Femur (tissue), 1 donor: ENCODE results near the gene WDR49.
"Not testable (repeated sequence)": the region's sequence is repeated elsewhere in the genome, so short reads cannot be mapped to it uniquely, and the experiment has no call there.

ENCODE experiments used
- DNase-seq: peaks from one replicate; pipeline ENCODE4 v3.0.0-alpha.2; 2017

The WDR49 gene

GRCh38 chr3:167653760-167654159 lies at the start of gene WDR49:
WDR49 (minus strand) TSS chr3:167653942; CDS start chr3:167653425, 517 bp downstream.
- no peak for DNase-seq

- DNase-seq, result no peak
These were observed 47.2 kb upstream of the WDR49 start for GRCh38 chr3:167700926-167701325.

GRCh38 chr3:167700046-167700445 lies 46.3 kb upstream of the WDR49 start:
- no peak for DNase-seq

GRCh38 chr3:167694121-167694520 lies 40.4 kb upstream of the WDR49 start:
- no peak for DNase-seq

GRCh38 chr3:167691366-167691765 lies 37.6 kb upstream of the WDR49 start:
- DNase-seq, result no peak

GRCh38 chr3:167684388-167684993 lies 30.7 kb upstream of the WDR49 start:
- peak; percentile 23 for DNase-seq

GRCh38 chr3:167679526-167679925 lies 25.8 kb upstream of the WDR49 start:
- no peak for DNase-seq

GRCh38 chr3:167675848-167676247 lies 22.1 kb upstream of the WDR49 start:
- DNase-seq, result no peak

- DNase-seq, result no peak
These were observed 19.5 kb upstream of the WDR49 start for GRCh38 chr3:167673221-167673620.

GRCh38 chr3:167671878-167672427 lies 18.2 kb upstream of the WDR49 start:
- DNase-seq, result no peak

GRCh38 chr3:167669699-167670098 lies 16.0 kb upstream of the WDR49 start:
- no peak for DNase-seq

GRCh38 chr3:167668651-167669050 lies 14.9 kb upstream of the WDR49 start:
- no peak for DNase-seq

GRCh38 chr3:167666563-167666962 lies 12.8 kb upstream of the WDR49 start:
- no peak for DNase-seq

GRCh38 chr3:167662919-167663400 lies 9.2 kb upstream of the WDR49 start:
- no peak for DNase-seq

GRCh38 chr3:167657684-167658225 lies 4.0 kb upstream of the WDR49 start:
- DNase-seq, result no peak

- DNase-seq, result no peak
These were observed 3.1 kb upstream of the WDR49 start for GRCh38 chr3:167656821-167657220.

- DNase-seq, result no peak
These were observed 587 bp downstream of the WDR49 start for GRCh38 chr3:167653155-167653554.

GRCh38 chr3:167651826-167652225 lies 1.9 kb downstream of the WDR49 start:
- DNase-seq, result no peak

- DNase-seq, result no peak
These were observed 3.3 kb downstream of the WDR49 start for GRCh38 chr3:167650459-167650858.

GRCh38 chr3:167649746-167650145 lies 4.0 kb downstream of the WDR49 start:
- no peak for DNase-seq

- no peak for DNase-seq
These were observed 9.1 kb downstream of the WDR49 start for GRCh38 chr3:167644611-167645010.

GRCh38 chr3:167631471-167631870 lies 22.3 kb downstream of the WDR49 start:
- no peak for DNase-seq

- DNase-seq, result no peak
These were observed 27.3 kb downstream of the WDR49 start for GRCh38 chr3:167626490-167626889.

GRCh38 chr3:167615030-167615429 lies 38.7 kb downstream of the WDR49 start:
- no peak for DNase-seq

- not testable (repeated sequence) for DNase-seq
These were observed 39.5 kb downstream of the WDR49 start for GRCh38 chr3:167614196-167614595.
